ENCODE data around the gene ANKS6.

DNA sequence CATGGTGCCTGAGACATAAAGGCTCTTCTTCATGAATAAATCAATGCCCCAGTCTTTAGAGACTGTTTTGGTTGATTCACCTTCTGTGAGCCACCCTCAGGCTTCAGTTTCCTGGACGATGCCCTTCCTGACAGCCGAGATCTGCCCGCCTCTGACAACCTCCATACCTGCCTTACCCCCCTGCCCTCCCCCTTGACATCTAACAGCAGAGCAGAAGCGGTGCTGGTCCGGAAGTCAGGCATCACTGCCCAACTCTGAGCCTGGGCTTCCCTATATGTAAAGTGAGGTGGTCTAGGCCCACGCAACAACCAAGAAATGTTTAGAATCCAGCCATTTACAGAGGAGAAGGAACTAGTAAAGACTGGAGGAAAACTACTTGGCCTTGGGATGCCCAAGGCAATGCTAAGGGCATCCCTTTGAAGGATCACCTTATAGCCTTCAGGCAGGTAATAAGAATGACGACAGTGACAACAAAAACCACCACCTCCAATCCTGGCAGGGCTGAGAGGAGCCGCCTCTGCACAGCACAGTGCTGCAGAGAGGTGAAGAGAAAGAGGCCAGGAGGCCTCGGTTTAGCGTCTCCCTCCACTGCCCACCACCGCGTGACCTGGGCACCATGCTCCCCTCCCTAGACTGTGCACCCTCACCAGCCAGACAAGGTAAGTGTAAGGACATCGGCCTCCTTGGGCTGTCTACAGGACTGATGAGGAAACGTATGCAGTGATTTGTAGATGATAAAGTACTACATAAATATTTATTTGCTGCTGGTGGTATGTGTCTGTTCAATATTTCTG is 52.3 kb downstream of the ANKS6 start:
- TF ChIP-seq POLR2A (IDR thresholded peaks at IDR 0.05; ENCODE audit: low read depth, low read length), result no peak
- no peak for TF ChIP-seq POLR2AphosphoS5 (IDR thresholded peaks at IDR 0.05; ENCODE audit: low read depth, low read length)
- no peak for TF ChIP-seq TAF1 (IDR thresholded peaks at IDR 0.05; ENCODE audit: borderline replicate concordance, low read depth, low read length)

Data from GM12892 (cell line).